Aorta (tissue), 5 donors: ENCODE measurements around the gene DCC. TPM values are rescaled to one million over a fixed set of nuclear protein-coding genes. Genes with fewer than 3 reads are reported as not detected.

Source experiments
- ATAC-seq: fragments of 200-7000 bp; cut with Tn5 transposase; one replicate; pipeline ENCODE4 v1.9.1; 2022; ENCODE audit warnings: moderate library complexity; ENCODE audit not compliant: low FRiP score
- DNase-seq, 2 donors: peaks; one replicate each; pipeline ENCODE4 v3.0.0-alpha.2; 2020
- H3K27ac ChIP-seq, 2 donors: one replicate each; pipeline ENCODE4 v1.5.1; 2013; ENCODE audit warnings: low read length in 2 of 2, mild to moderate bottlenecking in 2 of 2, moderate library complexity in 2 of 2, control low read depth in 1 of 2, inconsistent platforms in 1 of 2, low read depth in 1 of 2
- H3K27me3 ChIP-seq, 2 donors: one replicate each; pipeline ENCODE4 v1.6.1; 2013; ENCODE audit warnings: control low read depth in 1 of 2, low read length in 1 of 2, mild to moderate bottlenecking in 1 of 2, moderate library complexity in 1 of 2; ENCODE audit not compliant: insufficient read depth in 2 of 2, control insufficient read depth in 1 of 2
- H3K36me3 ChIP-seq, 2 donors: one replicate each; pipeline ENCODE4 v1.6.1; 2013; ENCODE audit warnings: control low read depth in 1 of 2, low read length in 1 of 2, mild to moderate bottlenecking in 1 of 2; ENCODE audit not compliant: insufficient read depth in 2 of 2, control insufficient read depth in 1 of 2
- H3K4me1 ChIP-seq, 2 donors: one replicate each; pipeline ENCODE4 v1.6.1; 2013; ENCODE audit warnings: low read length in 2 of 2, control low read depth in 1 of 2, mild to moderate bottlenecking in 1 of 2, moderate library complexity in 1 of 2; ENCODE audit not compliant: insufficient read depth in 2 of 2, control insufficient read depth in 1 of 2
- H3K4me3 ChIP-seq, 2 donors: one replicate each; pipeline ENCODE4 v1.5.1; 2013; ENCODE audit warnings: low read length in 2 of 2, control low read depth in 1 of 2, mild to moderate bottlenecking in 1 of 2
- H3K9me3 ChIP-seq: one replicate; pipeline ENCODE4 v1.6.1; 2013; ENCODE audit warnings: mild to moderate bottlenecking, low read length; ENCODE audit not compliant: control insufficient read depth
- WGBS, 2 donors: extraction: QIAGEN DNeasy Blood & Tissue Kit; methylation state at CpG; one replicate each; pipeline ENCODE4 v1.1.7; 2013; 5-methylcytosine and 5-hydroxymethylcytosine counted together
- intact Hi-C, 2 donors: fragments of 100-400 bp; cut with DNase I; formaldehyde crosslinking; loops; one replicate each; pipeline versions ENCODE4 v1.14.2 to v1.15.0; 2022
- polyA plus RNA-seq, 2 donors: library from polyadenylated mRNA; stranded (reverse); fragments of 200-250 nt; gene quantifications; one replicate each; pipeline ENCODE4 v1.2.3, GENCODE V29; 2013
- total RNA-seq, 2 donors: library from RNA; stranded (reverse); fragmentation: NEBNext Ultra II Directional; extraction: Animal tissue kit (Norgen Biotek cat#: 25700); gene quantifications; one replicate each; pipeline ENCODE4 v1.2.1, GENCODE V29; 2021
- donor health status: healthy with polysubstance abuse.
- donor health status: Bipolar disorder and iron deficiency.
- donor health status: DM: no; HTN: no; CAD: no.
- donor health status: DM: no; HTN: no; CAD: no.
- donor health status: DM: yes; HTN: yes; CAD: no.

The DCC gene
- total and polyA plus RNA-seq, 4 donors: 0.78 TPM; not detected in 3

DNA sequence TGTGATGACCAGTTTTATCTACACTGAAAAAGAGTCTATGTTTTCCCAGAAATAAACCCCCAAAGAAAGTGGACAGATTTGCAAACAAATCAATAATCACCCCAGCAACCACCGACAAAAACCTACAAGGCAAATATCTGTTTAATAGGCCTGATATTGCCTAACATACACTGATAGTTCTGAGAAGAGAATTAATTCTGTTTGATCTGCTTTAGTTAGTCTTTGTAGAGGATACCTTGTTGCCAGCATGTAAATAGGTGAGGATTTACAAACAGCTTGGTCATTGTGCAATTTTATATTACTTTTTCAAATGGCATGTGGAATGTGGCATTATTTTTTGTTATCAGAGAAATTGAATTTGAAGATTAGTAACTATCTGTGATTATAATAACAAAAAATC is 86.5 kb downstream of the DCC start:
- Histone ChIP-seq H3K27ac (no peak overlapping the region), H3K27me3 (no peaks in the 10 kb centered on the region), H3K36me3 (no peaks in the 10 kb centered on the region), H3K4me3 (no peak overlapping the region), H3K4me1 (no peaks in the 10 kb centered on the region), H3K9me3 (no peaks in the 10 kb centered on the region)
- intact Hi-C loops: no loop called here
- ATAC-seq: no peak
- WGBS, 2 donors: 90 to 97% methylated on average over 1 of the region's 1 CpG
- DNase-seq: no peak

DNA sequence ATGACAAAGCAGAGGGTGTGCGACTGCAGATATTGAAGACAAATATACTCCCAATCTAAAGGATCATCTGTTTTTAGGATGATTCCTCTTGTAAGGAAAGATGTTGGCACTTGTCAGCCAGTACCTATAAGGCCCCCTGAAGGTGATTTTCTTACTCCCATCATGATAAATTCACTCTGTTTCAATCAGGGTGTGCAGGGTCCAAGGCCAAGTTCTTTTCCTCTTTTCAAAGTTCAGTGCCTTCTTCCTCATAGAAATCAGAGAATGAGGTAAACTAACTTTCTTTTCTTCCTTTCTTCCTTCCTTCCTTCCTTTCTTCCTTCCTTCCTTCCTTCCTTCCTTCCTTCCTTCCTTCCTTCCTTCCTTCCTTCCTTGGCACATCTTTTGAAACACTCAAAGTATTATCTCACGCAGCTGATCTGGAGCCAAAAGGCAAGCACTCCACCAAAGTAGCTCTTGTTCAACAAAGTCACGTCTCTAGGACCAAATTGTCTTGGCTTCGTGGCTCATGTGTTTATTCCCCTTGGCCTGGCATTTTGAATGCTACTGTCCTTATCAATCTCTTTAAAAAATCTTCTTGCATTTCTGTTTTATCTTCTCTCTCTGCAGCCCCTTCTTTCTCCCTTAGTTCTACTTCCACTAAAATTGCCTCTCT is 87.7 kb downstream of the DCC start:
- 70 to 71% methylated on average over 4 of the region's 4 CpGs for WGBS, 2 donors
- intact Hi-C loops: no loop called here
- H3K4me1 ChIP-seq: no peaks in the 10 kb centered on the region
- no peaks in the 10 kb centered on the region for H3K9me3 ChIP-seq
- H3K4me3 ChIP-seq: no peak overlapping the region
- no peak for ATAC-seq
- no peak overlapping the region for H3K27ac ChIP-seq
- no peaks in the 10 kb centered on the region for H3K27me3 ChIP-seq
- H3K36me3 ChIP-seq: no peaks in the 10 kb centered on the region
- DNase-seq: no peak

DNA sequence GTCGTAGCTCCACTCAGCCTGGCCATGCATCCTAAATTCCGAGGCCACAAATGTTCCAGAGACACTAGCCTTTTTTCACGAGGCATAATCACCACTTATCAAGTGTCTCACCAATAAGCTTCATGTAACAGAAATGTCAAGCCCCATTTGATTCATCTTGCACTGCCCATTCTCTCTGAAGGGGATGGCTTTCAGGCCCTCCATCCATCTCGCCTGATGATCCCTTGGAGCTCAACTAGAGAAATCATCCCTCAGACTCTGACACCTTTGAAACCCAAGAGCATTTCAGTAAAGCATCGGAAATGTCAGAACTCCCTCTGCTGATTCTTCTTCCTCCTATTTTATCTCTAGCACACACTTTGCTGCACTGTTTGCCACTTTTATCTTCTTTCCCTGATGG is 91.7 kb downstream of the DCC start:
- Histone ChIP-seq H3K4me1 (no peaks in the 10 kb centered on the region), H3K27me3 (no peaks in the 10 kb centered on the region), H3K4me3 (no peak overlapping the region), H3K36me3 (no peaks in the 10 kb centered on the region), H3K27ac (no peak overlapping the region), H3K9me3 (no peaks in the 10 kb centered on the region)
- ATAC-seq (no peak), DNase-seq (no peak)
- 74 to 83% methylated on average over 5 of the region's 5 CpGs for WGBS, 2 donors
- intact Hi-C loops: no loop called here

DNA sequence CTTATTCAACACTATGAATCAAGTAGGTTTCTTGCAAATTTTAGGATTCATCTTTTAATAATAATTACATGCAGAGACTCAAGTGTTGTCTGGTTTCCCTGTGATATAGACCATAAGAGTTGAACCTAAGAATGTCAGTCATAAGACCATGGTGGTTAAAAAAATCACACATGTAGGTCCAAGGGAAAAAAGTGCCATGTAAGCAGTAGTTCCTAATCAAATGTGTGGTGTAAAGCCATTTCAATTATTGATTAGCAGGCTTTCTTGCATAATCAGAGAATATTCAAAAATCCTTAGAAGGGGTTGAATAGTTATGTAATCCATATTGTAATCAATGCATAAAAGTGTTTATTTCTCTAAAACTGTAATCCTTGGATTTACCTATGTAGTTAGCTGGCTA is 93.8 kb downstream of the DCC start:
- Histone ChIP-seq H3K27me3 (no peaks in the 10 kb centered on the region), H3K36me3 (no peaks in the 10 kb centered on the region), H3K27ac (no peak overlapping the region), H3K4me1 (no peaks in the 10 kb centered on the region), H3K4me3 (no peak overlapping the region), H3K9me3 (no peaks in the 10 kb centered on the region)
- DNase-seq (no peak), ATAC-seq (no peak)
- intact Hi-C loops: no loop called here

DNA sequence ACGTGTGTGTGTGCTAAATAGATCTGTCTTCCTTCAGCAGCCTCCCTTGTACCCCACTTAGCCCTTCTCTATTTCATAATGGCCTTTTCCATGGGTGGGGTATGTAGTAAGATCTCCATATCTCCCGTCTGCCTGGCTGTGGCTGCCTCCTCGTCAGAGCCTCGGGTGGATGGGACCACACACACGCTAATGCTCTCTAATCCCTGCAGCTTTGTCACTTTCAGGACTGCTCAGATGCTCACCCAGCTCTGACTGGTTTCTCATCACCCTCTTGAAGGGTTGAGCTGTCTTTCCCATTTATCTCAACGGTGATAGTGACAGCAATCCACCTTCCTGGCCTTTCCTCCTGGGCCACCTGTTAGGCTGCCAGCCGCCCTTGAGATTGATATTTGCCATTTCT is 95.3 kb downstream of the DCC start:
- intact Hi-C loops: no loop called here
- no peak for ATAC-seq
- no peak overlapping the region for H3K4me3 ChIP-seq
- no peaks in the 10 kb centered on the region for H3K36me3 ChIP-seq
- no peak overlapping the region for H3K27ac ChIP-seq
- WGBS, 2 donors: 63 to 71% methylated on average over 7 of the region's 7 CpGs
- H3K4me1 ChIP-seq: no peaks in the 10 kb centered on the region
- H3K9me3 ChIP-seq: no peaks in the 10 kb centered on the region
- no peaks in the 10 kb centered on the region for H3K27me3 ChIP-seq
- DNase-seq: no peak

DNA sequence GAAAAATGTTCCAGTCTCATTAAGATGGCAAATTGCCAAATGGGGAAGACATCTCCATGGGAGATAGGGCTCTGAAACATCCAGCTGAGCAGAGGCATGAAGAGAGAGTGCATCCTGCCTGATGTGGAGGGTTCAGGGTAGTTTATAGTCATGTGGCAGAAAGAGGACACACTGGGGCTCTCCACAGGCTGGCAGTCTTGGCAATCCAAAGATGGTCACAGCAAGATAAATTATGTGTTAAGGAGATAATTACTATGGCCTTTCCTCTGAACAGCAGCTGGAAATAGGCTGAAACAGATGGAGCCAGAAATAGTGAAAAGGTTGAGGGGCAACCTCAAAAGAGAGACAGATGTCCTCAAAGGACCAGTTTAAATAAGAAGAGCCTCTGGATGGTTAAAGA is 97.2 kb downstream of the DCC start:
- Histone ChIP-seq H3K27me3 (no peaks in the 10 kb centered on the region), H3K4me1 (no peaks in the 10 kb centered on the region), H3K4me3 (no peak overlapping the region), H3K9me3 (no peaks in the 10 kb centered on the region), H3K36me3 (no peaks in the 10 kb centered on the region), H3K27ac (no peak overlapping the region)
- ATAC-seq (no peak), DNase-seq (no peak)
- intact Hi-C loops: no loop called here

DNA sequence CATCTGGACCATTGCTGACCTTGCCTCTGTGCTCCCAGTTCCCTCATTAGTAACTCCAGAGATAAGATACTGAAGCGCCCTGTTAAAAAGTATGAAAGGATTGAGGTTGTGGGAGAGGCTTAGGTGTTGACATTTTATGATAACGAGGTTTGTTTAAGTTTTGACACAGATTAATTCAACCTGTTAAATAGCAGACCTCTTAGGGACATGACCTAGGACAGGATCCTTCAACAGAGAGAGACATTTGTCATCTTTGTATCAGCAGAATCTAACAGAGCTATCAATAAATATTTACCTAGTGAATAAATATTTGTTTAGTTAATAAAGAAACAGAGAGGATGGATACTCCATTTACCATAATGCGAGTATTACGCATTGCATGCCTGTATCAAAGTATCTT is 99.5 kb downstream of the DCC start:
- intact Hi-C loops: no loop called here
- H3K27me3 ChIP-seq: no peaks in the 10 kb centered on the region
- no peak overlapping the region for H3K27ac ChIP-seq
- 70 to 78% methylated on average over 4 of the region's 4 CpGs for WGBS, 2 donors
- ATAC-seq (no peak), DNase-seq (no peak)
- H3K36me3 ChIP-seq: no peaks in the 10 kb centered on the region
- H3K4me1 ChIP-seq: no peaks in the 10 kb centered on the region
- H3K9me3 ChIP-seq: no peaks in the 10 kb centered on the region
- no peak overlapping the region for H3K4me3 ChIP-seq

DNA sequence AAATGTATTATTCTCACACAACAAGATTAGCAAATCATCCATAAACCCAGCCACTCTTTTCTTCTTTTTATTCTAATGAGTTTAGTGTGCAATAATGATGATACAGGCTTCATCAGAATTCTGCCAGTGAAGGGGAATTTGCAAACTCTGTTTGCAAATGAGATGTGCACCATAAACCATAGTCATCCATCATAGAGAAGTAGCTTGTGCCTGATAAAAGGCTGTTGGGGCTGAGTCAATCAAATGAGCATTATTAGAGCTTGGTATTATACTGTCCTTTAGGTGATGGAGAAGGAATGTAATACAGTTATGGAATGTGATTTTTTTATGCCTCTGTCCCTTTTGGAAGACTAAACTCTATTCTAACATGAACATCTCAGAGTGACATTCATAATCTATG is 101.8 kb downstream of the DCC start:
- no peak for ATAC-seq
- intact Hi-C loops: no loop called here
- DNase-seq: no peak

DNA sequence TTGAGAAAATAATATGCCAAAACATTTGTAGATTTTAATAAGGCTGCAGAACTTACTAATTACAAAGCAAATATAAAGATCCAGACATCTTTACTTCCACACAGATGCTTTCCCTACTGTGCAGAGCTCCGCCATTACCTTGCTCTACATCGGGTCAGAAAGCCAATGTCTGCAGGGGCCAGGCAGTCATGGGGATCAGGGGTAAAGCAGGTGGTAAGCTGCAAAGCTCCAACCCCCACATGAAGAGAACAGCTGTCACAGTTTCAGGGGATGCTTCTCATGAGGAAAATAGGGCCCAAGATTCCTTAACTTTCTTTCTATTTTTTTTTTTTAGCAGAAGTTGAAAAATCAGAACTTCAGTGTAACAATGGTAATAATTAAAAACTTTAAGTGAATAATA is 102.7 kb downstream of the DCC start:
- no peak for ATAC-seq
- Histone ChIP-seq H3K27me3 (no peaks in the 10 kb centered on the region), H3K36me3 (no peaks in the 10 kb centered on the region), H3K4me3 (no peak overlapping the region), H3K9me3 (no peaks in the 10 kb centered on the region), H3K27ac (no peak overlapping the region), H3K4me1 (no peaks in the 10 kb centered on the region)
- intact Hi-C loops: no loop called here
- DNase-seq: no peak
- WGBS, 2 donors: 89 to 91% methylated on average over 2 of the region's 2 CpGs

More for the DNA sequence above, 101.8 kb downstream of the DCC start:
- no peak overlapping the region for H3K27ac ChIP-seq
- no peaks in the 10 kb centered on the region for H3K4me1 ChIP-seq
- no peaks in the 10 kb centered on the region for H3K9me3 ChIP-seq
- H3K4me3 ChIP-seq: no peak overlapping the region
- no peaks in the 10 kb centered on the region for H3K27me3 ChIP-seq
- no peaks in the 10 kb centered on the region for H3K36me3 ChIP-seq
